ENCODE measurements around the gene TNPO1.

TNPO1 gene

GRCh38 chr5:72955143-72955767 is 138.8 kb downstream of the TNPO1 start:
- DNase-seq (ENCODE audit: low read depth) = no peak
- TF ChIP-seq, protein P1, sequence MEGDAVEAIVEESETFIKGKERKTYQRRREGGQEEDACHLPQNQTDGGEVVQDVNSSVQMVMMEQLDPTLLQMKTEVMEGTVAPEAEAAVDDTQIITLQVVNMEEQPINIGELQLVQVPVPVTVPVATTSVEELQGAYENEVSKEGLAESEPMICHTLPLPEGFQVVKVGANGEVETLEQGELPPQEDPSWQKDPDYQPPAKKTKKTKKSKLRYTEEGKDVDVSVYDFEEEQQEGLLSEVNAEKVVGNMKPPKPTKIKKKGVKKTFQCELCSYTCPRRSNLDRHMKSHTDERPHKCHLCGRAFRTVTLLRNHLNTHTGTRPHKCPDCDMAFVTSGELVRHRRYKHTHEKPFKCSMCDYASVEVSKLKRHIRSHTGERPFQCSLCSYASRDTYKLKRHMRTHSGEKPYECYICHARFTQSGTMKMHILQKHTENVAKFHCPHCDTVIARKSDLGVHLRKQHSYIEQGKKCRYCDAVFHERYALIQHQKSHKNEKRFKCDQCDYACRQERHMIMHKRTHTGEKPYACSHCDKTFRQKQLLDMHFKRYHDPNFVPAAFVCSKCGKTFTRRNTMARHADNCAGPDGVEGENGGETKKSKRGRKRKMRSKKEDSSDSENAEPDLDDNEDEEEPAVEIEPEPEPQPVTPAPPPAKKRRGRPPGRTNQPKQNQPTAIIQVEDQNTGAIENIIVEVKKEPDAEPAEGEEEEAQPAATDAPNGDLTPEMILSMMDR (IDR thresholded peaks at IDR 0.05; ENCODE audit: control insufficient read depth, insufficient read depth, low read depth, low read length, missing control alignments) = no peak
- H3K4me3 ChIP-seq (ENCODE audit: control insufficient read depth, low read depth, low read length) = peak overlapping the region; percentile 47

DNA sequence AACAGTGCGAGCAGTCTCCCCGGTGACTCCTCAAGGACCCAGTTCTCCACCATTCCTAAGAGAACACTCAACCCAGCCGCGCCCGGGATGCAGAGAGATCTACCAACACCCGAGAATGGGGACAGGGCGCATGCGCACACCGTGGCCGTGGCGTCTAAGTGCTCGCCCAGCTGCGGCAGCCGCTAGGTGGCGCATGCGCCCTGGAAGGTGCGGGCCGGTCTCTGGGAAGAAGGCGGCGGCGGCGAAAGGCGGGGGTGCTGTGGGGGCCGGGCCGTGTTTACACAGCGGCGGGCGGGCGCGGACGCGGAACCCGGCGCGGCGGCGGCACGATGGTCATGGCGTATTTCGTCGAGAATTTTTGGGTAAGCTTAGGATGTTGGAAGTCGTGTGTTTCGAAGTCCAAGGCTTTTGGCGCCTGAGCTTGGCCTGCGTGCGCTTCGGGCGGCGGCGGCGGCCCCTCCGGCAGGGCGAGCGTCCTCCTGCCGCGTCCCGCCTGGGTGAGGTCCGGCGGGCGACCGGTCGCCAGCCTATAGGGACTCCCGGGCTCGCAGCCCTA is 139.4 kb downstream of the TNPO1 start, which contains the start of gene FCHO2:
Gene FCHO2 (plus strand): TSS at position 274 of the 556 bp plus-strand sequence. CDS start 56 bp downstream, at position 330.
- TF ChIP-seq, protein P1 (IDR thresholded peaks at IDR 0.05; ENCODE audit: control insufficient read depth, insufficient read depth, low read depth, low read length, missing control alignments) = peak; percentile 77
- peak; percentile 79 for DNase-seq (ENCODE audit: low read depth)
- H3K4me3 ChIP-seq (ENCODE audit: control insufficient read depth, low read depth, low read length) = peak within 1 kb of the TSS; percentile 47

DNA sequence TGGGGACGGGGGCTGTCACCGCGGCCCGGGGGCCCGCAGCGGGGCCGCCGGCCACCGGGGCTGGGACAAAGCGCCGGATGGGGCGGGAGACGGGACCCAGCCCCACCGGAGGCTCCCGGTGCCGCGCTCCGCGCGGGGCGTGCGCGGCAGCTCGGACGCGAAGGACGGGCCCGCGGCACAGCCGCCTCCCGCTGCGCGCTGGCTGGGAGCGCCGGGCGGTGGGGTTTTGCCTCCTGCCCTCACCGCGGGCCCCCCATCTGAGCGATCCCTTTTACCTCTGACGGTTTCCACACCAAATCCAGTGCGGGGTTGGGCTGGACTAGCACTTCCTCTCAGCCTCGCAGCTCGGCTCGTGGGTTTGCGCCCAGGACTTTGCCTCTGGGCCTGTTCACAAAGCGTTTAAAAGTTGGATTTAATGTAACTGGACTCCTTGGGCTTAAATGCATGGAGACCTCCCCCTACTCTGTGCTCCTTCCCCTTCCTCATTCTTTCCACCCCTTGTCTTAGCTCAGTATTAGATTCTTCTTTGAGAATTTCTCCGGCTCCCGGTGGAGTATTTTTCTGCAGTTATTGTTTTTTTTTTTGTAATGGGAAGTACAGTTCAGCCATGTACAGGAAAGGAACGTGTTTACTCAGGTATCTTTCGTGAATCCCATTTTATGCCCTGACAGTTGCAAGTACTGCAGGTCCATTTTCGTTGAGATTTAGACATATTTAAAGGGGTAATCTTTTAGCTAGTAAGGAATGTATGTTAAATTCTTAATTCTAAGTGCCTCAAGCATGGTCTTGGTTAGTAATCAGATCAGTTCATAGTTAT is 140.1 kb downstream of the TNPO1 start:
- no peak for DNase-seq (ENCODE audit: low read depth)
- TF ChIP-seq, protein P1 (IDR thresholded peaks at IDR 0.05; ENCODE audit: control insufficient read depth, insufficient read depth, low read depth, low read length, missing control alignments) = no peak
- H3K4me3 ChIP-seq (ENCODE audit: control insufficient read depth, low read depth, low read length) = peak overlapping the region; percentile 47

GRCh38 chr5:72957337-72957736 is 140.9 kb downstream of the TNPO1 start:
- peak overlapping the region; percentile 47 for H3K4me3 ChIP-seq (ENCODE audit: control insufficient read depth, low read depth, low read length)
- TF ChIP-seq, protein P1 (IDR thresholded peaks at IDR 0.05; ENCODE audit: control insufficient read depth, insufficient read depth, low read depth, low read length, missing control alignments) = no peak
- DNase-seq (ENCODE audit: low read depth) = no peak

- H3K4me3 ChIP-seq (ENCODE audit: control insufficient read depth, low read depth, low read length) = no peak overlapping the region
- no peak for DNase-seq (ENCODE audit: low read depth)
- TF ChIP-seq, protein P1 (IDR thresholded peaks at IDR 0.05; ENCODE audit: control insufficient read depth, insufficient read depth, low read depth, low read length, missing control alignments) = no peak
Measured at GRCh38 chr5:72959257-72959656, 142.8 kb downstream of the TNPO1 start.

Data from AG09309 (cell line).